PC-3 (cell line): ENCODE data around the gene CRLF1. TPM values are rescaled to one million over a fixed set of nuclear protein-coding genes. Genes with fewer than 3 reads are reported as not detected.

Experiments
- ATAC-seq: fragments of 200-7000 bp; cut with Tn5 transposase; 2 replicates; pipeline ENCODE4 v1.9.1; 2020; ENCODE audit warnings: mild to moderate bottlenecking, moderate library complexity
- BruUV-seq: library from RNA; stranded (reverse); fragments of 400-500 nt; replicated peaks from 2 replicates; lab custom pipeline; 2021; lab: Mats Ljungman, UMichigan
- CTCF ChIA-PET: fragments of 300-600 bp; sonication (Branson Sonifier 250); formaldehyde crosslinking; loops from one replicate; lab custom pipeline; 2022; ENCODE audit warnings: antibody characterized with exemption; lab: Charles Lee
- POLR2A ChIA-PET: fragments of 300-600 bp; sonication (Branson Sonifier 250); formaldehyde crosslinking; loops from one replicate; lab custom pipeline; 2022; ENCODE audit warnings: antibody characterized with exemption; ENCODE audit not compliant: unreplicated experiment; lab: Charles Lee
- DNase-seq: peaks from one replicate; pipeline ENCODE4 v3.0.0-alpha.2; 2015
- H2AFZ ChIP-seq: fragments of 300-600 bp; sonication (generic); 2 replicates; pipeline ENCODE4 v1.6.0; 2016; ENCODE audit warnings: antibody characterized with exemption, low read length
- H3F3A ChIP-seq: fragments of 300-600 bp; sonication (generic); one replicate; pipeline ENCODE4 v1.6.0; 2017; ENCODE audit warnings: antibody characterized with exemption, low read length, control low read depth, mild to moderate bottlenecking; ENCODE audit not compliant: unreplicated experiment
- H3K27ac ChIP-seq: fragments of 300-600 bp; sonication (generic); 2 replicates; pipeline ENCODE4 v1.5.1; 2016; ENCODE audit warnings: mild to moderate bottlenecking, low read length
- H3K27me3 ChIP-seq: fragments of 300-600 bp; sonication (generic); 2 replicates; pipeline ENCODE4 v1.6.1; 2016; ENCODE audit warnings: low read length, mixed read lengths
- H3K36me3 ChIP-seq: fragments of 300-600 bp; sonication (generic); 2 replicates; pipeline ENCODE4 v1.6.1; 2016; ENCODE audit warnings: low read depth, mixed run types, low read length, mixed read lengths
- H3K4me1 ChIP-seq: fragments of 300-600 bp; sonication (generic); 2 replicates; pipeline ENCODE4 v1.5.1; 2016; ENCODE audit warnings: low read length; ENCODE audit not compliant: insufficient read depth
- H3K4me2 ChIP-seq: fragments of 300-600 bp; sonication (generic); 2 replicates; pipeline ENCODE4 v1.6.0; 2016; ENCODE audit warnings: low read length
- H3K4me3 ChIP-seq: fragments of 300-600 bp; sonication (generic); 2 replicates; pipeline ENCODE4 v1.5.1; 2016; ENCODE audit warnings: mild to moderate bottlenecking, low read length, mixed read lengths
- H3K79me2 ChIP-seq: fragments of 300-600 bp; sonication (generic); 2 replicates; pipeline ENCODE4 v1.6.1; 2017; ENCODE audit warnings: low read length, mixed read lengths
- H3K9ac ChIP-seq: fragments of 300-600 bp; sonication (generic); 2 replicates; pipeline ENCODE4 v1.6.0; 2016; ENCODE audit warnings: mild to moderate bottlenecking, low read length
- H3K9me2 ChIP-seq: fragments of 300-600 bp; sonication (generic); replicated peaks from 2 replicates; pipeline ENCODE4 v1.6.1; 2016; ENCODE audit warnings: mixed run types, low read length, mixed read lengths
- H3K9me3 ChIP-seq: fragments of 300-600 bp; sonication (generic); 2 replicates; pipeline ENCODE4 v1.6.1; 2016; ENCODE audit warnings: low read length, mixed read lengths
- H4K20me1 ChIP-seq: fragments of 300-600 bp; sonication (generic); 2 replicates; pipeline ENCODE4 v1.6.1; 2016; ENCODE audit warnings: low read length, mixed read lengths
- CTCF ChIP-seq: fragments of 300-600 bp; sonication (generic); conservative IDR thresholded peaks from 2 replicates; pipeline ENCODE4 v1.5.1; 2017; ENCODE audit warnings: antibody characterized with exemption, low read depth, mild to moderate bottlenecking, low read length
- EZH2 ChIP-seq: fragments of 300-600 bp; sonication (generic); IDR thresholded peaks from one replicate; pipeline ENCODE4 v1.6.1; 2017; ENCODE audit warnings: antibody characterized with exemption, mild to moderate bottlenecking, low read length; ENCODE audit not compliant: unreplicated experiment
- EZH2phosphoT487 ChIP-seq: fragments of 300-600 bp; sonication (generic); IDR thresholded peaks from 2 replicates; pipeline ENCODE4 v1.6.1; 2018; ENCODE audit warnings: mild to moderate bottlenecking, antibody characterized with exemption, low read length, borderline replicate concordance
- intact Hi-C: fragments of 100-400 bp; cut with micrococcal nuclease; formaldehyde crosslinking; loops from 2 replicates; pipeline ENCODE4 v1.9.0; 2023
- total RNA-seq: library from RNA; depleted of rRNA; stranded (reverse); fragments of >200 nt; gene quantifications from 2 replicates; pipeline ENCODE4 v1.2.3, GENCODE V29; 2014

Gene CRLF1
- total RNA-seq, 1 experiment from 2014 or later: 2.6 TPM

- H3K27ac ChIP-seq: no peak overlapping the region
- peak overlapping the region; percentile 92 for H3K9ac ChIP-seq
- no peaks in the 10 kb centered on the region for H3K9me2 ChIP-seq
- intact Hi-C loops: loop anchor here (5.0 kb wide), 1 partner anchor 36 kb away; the partner anchor contains the start of gene ELL
- no peaks in the 10 kb centered on the region for H3K9me3 ChIP-seq
- H3F3A ChIP-seq: no peaks in the 10 kb centered on the region
- DNase-seq (no peak), ATAC-seq (no peak)
- no peaks in the 10 kb centered on the region for H3K36me3 ChIP-seq
- H3K4me3 ChIP-seq: peak overlapping the region; percentile 82
- CTCF ChIA-PET: interaction anchor here (0.7 to 1.6 kb wide), 3 partner anchors 31 to 70 kb away, joined by 3 to 5 read pairs (median 3); no protein-coding TSS in a partner anchor
- peak overlapping the region; percentile 90 for H3K4me2 ChIP-seq
- H4K20me1 ChIP-seq: no peaks in the 10 kb centered on the region
- TF ChIP-seq CTCF (no peak), EZH2 (no peak), EZH2phosphoT487 (no peak)
- H3K79me2 ChIP-seq: peaks cover 24% of the 10 kb centered on the region
- no TSS peak for BruUV-seq
- H3K4me1 ChIP-seq: peaks cover 12% of the 10 kb centered on the region; the same call in 1 of the 2 replicates
- no peaks in the 10 kb centered on the region for H3K27me3 ChIP-seq
- POLR2A ChIA-PET: interaction anchor here (0.6 kb wide), 2 partner anchors 30 to 819 kb away, joined by 11 to 19 read pairs; partner anchors contain the start of gene REX1BD
- H2AFZ ChIP-seq: no peak overlapping the region
Measured at GRCh38 chr19:18558604-18559003, 48.0 kb downstream of the CRLF1 start.

GRCh38 chr19:18558202-18558555, 48.4 kb downstream of the CRLF1 start:
- peaks cover 12% of the 10 kb centered on the region; the same call in 1 of the 2 replicates for H3K4me1 ChIP-seq
- ChIA-PET POLR2A (interaction anchor here (0.6 to 1.0 kb wide), 5 partner anchors 20 to 819 kb away, joined by 3 to 19 read pairs (median 5); partner anchors contain the start of gene REX1BD), CTCF (interaction anchor here (0.7 to 1.6 kb wide), 4 partner anchors 31 to 69 kb away, joined by 3 to 5 read pairs (median 4); no protein-coding TSS in a partner anchor)
- H3K9me2 ChIP-seq: no peaks in the 10 kb centered on the region
- no peak for ATAC-seq
- TF ChIP-seq EZH2phosphoT487 (no peak), EZH2 (no peak), CTCF (no peak)
- H3K27ac ChIP-seq: peak overlapping the region; percentile 29
- peak overlapping the region; percentile 90 for H3K4me2 ChIP-seq
- no peaks in the 10 kb centered on the region for H3F3A ChIP-seq
- no peaks in the 10 kb centered on the region for H3K27me3 ChIP-seq
- H3K36me3 ChIP-seq: no peaks in the 10 kb centered on the region
- intact Hi-C loops: loop anchor here (5.0 kb wide), 1 partner anchor 36 kb away; the partner anchor contains the start of gene ELL
- H3K9ac ChIP-seq: peak overlapping the region; percentile 92
- H4K20me1 ChIP-seq: no peaks in the 10 kb centered on the region
- BruUV-seq: TSS peak; percentile 68
- peak overlapping the region; percentile 82 for H3K4me3 ChIP-seq
- H3K79me2 ChIP-seq: peaks cover 24% of the 10 kb centered on the region
- DNase-seq: no peak
- peak overlapping the region; percentile 68 for H2AFZ ChIP-seq
- H3K9me3 ChIP-seq: no peaks in the 10 kb centered on the region
